HG03571 (cell line): ENCODE measurements around the gene HECTD2.
"Not testable (repeated sequence)": the region's sequence is repeated elsewhere in the genome, so short reads cannot be mapped to it uniquely, and the experiment has no call there.

Experiments used
- ATAC-seq: cut with Tn5 transposase; IDR thresholded peaks from one replicate; pipeline ENCODE4 v1.9.1; 2021; ENCODE audit not compliant: unreplicated experiment

The HECTD2 gene

GRCh38 chr10:91412354-91413087 is 2.4 kb downstream of the HECTD2 start:
- ATAC-seq, result no peak

DNA sequence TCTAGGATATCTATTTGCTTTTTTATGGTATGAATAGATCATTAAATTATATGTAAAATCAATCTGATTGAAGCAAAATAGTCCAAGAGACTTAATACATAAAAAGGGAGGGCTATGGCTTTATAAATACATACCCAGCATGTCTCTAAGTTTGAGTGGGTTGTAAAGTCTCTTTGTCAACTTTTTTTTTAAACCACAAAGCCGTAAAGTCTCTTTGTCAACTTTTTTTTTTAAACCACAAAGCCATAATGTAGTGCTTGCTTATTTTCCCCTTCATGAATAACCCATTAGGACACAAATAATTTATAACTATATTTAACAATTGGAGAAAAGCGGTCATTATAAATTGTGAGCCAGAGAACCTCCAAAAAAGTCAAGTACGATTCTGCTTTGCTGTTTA is 5.7 kb downstream of the HECTD2 start:
- no peak for ATAC-seq

- no peak for ATAC-seq
These were observed 6.3 kb downstream of the HECTD2 start for GRCh38 chr10:91416339-91416855.

DNA sequence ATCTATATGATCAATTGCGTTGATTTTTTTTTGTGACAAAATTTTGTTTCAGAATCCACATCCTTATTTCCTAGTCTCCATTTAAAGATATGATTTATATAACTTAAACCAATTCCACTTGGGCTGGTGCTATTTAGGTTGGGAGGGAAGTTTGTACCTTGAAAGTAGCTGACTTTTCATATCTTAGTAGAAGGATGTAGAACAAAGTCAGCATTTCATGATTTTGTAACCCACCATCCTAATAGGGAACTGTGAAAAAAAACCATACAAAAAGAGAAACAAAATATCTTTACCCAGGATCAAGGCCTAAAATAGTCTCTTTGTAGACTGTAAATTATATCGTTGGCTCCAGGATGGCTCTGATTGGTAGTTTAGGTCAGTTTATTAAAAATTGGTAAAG is 8.3 kb downstream of the HECTD2 start:
- no peak for ATAC-seq

GRCh38 chr10:91420868-91421267 is 10.7 kb downstream of the HECTD2 start:
- no peak for ATAC-seq

GRCh38 chr10:91422915-91423314 is 12.8 kb downstream of the HECTD2 start:
- no peak for ATAC-seq

GRCh38 chr10:91424016-91424415 is 13.9 kb downstream of the HECTD2 start:
- ATAC-seq, result no peak

DNA sequence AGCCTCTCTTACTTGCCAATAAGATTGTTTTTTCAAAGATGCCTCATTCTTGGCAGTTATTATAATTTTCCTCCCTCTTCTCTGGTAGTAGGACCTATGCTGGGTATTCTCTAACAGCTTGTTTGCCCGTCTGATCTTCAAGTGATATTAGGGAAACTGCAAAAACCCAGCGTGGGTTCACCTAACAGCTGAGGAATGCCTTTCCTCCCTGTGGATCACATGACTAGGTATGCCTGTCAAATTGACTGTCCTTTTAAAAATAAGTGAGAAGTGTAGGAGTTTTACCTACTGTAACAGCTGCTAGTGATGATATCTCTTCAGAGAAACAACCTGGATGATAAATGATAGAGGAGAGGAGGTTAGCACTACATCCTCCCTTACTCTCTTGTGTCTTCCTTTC is 22.0 kb downstream of the HECTD2 start:
- ATAC-seq, result no peak

DNA sequence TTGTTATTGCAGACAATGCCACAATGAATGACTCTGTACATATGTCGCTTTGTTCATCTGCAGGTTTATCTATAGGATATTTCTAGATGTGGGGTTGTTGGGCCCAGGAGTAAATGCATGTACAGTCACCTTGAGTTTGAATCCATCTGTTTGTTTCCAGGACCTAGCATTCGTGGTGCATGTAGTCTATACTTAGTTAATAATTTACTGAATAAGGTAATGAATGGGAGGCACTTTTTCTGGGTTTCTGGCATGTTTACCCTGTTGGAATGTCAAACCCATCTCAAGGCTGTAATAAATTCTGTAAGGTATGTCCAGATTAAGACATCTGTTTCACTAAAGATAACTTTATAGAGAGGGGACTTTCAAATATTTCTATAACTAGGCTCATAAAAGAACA is 23.5 kb downstream of the HECTD2 start:
- ATAC-seq, result no peak

DNA sequence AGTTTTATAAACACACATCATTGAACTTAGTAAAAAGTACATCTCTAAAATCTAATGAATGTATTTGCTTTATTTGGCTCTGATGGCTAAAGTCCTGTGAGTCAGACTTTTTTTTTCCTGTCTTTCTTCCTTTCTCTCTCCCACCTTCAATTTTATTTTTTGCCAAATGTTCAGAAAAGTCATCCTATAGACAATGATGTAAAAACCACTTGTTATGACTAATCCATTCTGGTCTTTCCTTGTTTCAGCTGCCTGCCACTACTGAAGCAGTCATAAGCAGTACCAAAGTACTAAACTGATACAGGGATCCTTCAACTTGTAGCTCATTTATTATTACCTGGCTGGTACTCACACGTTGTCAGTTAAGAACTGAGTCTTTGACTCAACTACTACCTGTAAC is 23.9 kb downstream of the HECTD2 start:
- ATAC-seq, result no peak

DNA sequence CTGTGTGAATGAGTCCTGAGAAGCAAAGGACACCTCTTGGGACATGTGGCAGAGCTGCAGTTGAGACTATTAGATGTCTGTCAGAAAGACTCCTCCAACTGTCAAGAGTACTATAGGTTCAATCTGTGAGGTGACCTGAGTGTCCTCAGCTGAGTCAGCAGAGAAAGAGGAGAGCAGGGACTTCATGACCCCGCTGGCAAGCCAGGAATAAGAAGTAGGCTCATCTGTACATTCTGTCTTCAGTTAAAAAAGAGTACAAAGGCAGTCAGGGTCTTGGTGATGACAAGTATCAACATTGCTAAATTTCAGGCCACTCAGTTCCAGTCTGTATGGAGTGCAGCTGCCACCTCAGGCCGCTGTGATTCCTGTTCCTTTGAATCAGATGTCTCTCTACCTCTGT is 25.1 kb downstream of the HECTD2 start:
- no peak for ATAC-seq

GRCh38 chr10:91438228-91438627 is 28.1 kb downstream of the HECTD2 start:
- ATAC-seq, result not testable (repeated sequence)

DNA sequence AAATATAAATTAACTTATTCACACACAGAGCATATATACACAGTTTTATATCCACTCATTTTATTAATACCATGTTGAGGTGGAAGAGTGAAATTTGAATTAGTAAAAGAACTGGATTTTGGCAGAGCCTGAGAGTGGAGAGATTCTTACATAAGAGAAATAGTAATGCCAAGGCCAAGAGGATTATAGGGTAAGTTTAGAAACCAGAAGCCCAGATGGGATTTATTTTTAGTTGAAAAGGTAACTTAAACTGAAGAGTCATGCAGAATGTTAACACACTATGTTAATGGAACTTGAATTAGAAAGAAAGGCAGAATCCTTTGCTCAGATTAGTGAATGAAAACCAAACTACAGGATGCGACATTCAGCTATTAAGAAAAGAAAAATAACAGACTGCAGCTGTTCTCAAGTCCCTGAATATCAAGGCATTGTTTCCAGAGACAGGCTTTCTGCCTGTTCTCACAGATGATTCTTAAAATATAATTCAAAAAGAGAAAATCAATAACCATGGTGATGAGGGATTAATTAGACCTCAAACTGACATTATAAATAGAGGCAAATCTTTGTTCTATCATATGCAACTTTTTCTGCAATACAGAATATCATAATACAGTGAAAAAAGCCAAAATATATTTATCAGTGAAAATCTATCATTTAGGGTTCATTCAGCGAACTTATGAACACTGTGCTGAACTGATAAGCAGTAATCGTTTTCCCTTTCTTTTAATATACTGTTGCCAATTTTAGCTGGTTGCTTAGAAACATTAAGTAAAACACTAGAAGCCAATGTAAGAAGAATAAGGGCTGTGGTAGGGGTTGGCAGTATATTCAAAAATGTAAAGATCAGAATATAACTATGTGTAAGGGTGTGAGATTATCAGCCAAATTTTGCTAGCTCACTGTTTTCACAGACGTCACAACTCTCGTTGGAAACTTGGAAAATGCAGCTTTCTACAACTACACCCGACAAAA is 34.4 kb downstream of the HECTD2 start:
- ATAC-seq, result no peak

DNA sequence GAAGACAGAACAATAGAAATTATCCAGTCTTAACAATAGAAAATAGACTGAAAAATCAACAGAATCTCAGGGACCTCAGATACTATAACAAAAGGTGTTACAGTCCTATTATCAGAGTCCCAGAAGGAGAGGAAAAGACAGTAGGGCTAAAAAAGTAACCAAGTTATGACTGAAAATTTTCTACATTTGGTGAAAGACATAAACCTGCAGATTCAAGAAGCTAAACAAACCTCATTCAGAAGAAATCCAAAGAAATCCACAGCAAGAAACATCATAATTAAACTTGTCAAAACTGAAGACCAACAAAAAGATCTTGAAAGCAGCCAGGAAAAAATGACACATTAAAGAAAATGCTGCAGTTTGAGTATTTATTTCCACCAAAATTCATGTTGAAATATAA is 41.9 kb downstream of the HECTD2 start:
- ATAC-seq, result no peak

GRCh38 chr10:91453535-91453934 is 43.4 kb downstream of the HECTD2 start:
- ATAC-seq, result no peak

DNA sequence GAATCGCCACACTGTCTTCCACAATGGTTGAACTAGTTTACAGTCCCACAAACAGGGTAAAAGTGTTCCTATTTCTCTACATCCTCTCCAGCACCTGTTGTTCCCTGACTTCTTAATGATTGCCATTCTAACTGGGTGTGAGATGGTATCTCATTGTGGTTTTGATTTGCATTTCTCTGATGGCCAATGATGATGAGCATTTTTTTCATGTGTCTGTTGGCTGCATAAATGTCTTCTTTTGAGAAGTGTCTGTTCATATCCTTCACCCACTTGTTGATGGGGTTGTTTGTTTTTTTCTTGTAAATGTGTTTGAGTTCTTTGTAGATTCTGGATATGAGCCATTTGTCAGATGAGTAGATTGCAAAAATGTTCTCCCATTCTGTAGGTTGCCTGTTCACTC is 45.0 kb downstream of the HECTD2 start:
- not testable (repeated sequence) for ATAC-seq

DNA sequence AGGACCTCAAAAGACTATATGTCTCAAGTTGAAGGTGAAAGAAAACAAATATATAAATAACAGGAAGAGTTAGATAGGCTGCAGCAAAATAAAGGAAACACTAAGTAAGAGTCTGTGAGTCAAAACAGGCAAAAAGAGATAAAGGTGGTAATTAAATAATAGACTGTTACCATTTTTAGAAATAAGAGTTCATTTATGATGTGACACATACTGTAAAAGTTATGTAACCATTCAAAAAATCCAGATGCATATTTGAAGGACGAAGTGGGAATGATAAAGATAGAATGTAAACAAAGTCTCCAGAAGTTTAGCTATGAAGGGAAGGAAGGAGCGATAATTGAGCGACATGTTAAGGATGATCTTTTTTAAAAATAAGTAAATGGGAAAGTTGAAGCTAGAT is 50.5 kb downstream of the HECTD2 start:
- no peak for ATAC-seq

DNA sequence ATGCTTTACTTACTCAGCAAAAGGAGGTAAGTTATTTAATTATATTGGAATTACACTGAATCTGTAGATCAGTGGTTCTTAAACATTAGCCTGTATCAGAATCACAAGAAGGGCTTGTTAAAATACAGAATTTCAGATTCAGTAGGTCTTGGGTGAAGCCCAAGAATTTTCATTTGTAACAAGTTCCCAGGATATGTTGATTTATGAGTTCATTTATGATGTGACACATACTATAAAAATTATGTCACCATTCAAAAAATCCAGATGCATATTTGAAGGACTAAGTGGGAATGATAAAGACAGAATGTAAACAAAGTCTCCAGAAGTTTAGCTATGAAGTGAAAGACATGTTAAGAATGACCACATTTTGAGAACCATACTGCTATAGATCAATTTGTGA is 52.3 kb downstream of the HECTD2 start:
- ATAC-seq, result no peak

- ATAC-seq, result no peak
These were observed 54.4 kb downstream of the HECTD2 start for GRCh38 chr10:91464500-91464899.

GRCh38 chr10:91465261-91465660 is 55.1 kb downstream of the HECTD2 start:
- no peak for ATAC-seq

GRCh38 chr10:91467114-91467513 is 57.0 kb downstream of the HECTD2 start:
- no peak for ATAC-seq

- no peak for ATAC-seq
These were observed 61.5 kb downstream of the HECTD2 start for GRCh38 chr10:91471602-91472001.
